ENCODE results near the gene PTPRM.

DNA sequence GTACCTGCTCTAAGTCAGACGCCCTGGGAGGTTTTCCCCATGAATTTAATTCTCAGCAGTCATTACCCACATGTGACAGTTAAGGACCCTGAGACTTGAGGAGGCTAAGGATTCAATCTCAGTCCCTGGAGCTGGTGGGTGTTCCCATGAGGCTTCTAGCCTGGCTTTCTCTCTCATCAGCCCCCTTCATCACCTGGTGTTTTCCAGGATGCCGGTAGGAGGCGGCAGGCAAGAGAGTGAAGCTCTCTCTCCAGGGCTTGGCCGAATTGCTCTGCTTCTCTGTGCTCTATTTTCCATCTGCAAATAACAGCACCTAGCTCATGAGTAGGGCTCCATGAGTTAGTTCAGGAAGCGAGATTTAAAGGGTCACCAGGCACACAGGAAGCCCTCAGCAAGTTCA is 241.9 kb downstream of the PTPRM start:
- TF ChIP-seq, protein P1, sequence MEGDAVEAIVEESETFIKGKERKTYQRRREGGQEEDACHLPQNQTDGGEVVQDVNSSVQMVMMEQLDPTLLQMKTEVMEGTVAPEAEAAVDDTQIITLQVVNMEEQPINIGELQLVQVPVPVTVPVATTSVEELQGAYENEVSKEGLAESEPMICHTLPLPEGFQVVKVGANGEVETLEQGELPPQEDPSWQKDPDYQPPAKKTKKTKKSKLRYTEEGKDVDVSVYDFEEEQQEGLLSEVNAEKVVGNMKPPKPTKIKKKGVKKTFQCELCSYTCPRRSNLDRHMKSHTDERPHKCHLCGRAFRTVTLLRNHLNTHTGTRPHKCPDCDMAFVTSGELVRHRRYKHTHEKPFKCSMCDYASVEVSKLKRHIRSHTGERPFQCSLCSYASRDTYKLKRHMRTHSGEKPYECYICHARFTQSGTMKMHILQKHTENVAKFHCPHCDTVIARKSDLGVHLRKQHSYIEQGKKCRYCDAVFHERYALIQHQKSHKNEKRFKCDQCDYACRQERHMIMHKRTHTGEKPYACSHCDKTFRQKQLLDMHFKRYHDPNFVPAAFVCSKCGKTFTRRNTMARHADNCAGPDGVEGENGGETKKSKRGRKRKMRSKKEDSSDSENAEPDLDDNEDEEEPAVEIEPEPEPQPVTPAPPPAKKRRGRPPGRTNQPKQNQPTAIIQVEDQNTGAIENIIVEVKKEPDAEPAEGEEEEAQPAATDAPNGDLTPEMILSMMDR (IDR thresholded peaks at IDR 0.05): no peak
- TF ChIP-seq JUND (IDR thresholded peaks at IDR 0.05): no peak
